Gastroesophageal sphincter (tissue), 4 donors: Measurements from ENCODE around the gene SPEG. TPM values are rescaled to one million over a fixed set of nuclear protein-coding genes. Genes with fewer than 3 reads are reported as not detected.

Experiments
- ATAC-seq: fragments of 150-250 bp; one replicate; pipeline ENCODE4 v1.9.1; 2016; ENCODE audit warnings: mild to moderate bottlenecking, moderate library complexity
- H3K27ac ChIP-seq, 4 donors: fragments of 200-600 bp; sonication (generic) in 3 of 4; 1 replicate in 3 of 4; 2 replicates in 1 of 4; pipeline ENCODE4 v1.5.1; 2016 to 2019
- H3K27me3 ChIP-seq: fragments of 200-600 bp; sonication (generic); one replicate; pipeline ENCODE4 v1.5.1; 2019
- H3K36me3 ChIP-seq, 2 donors: fragments of 200-600 bp; sonication (generic); one replicate each; pipeline ENCODE4 v1.5.1; 2019; ENCODE audit warnings: control low read depth in 1 of 2
- H3K4me1 ChIP-seq, 3 donors: fragments of 200-600 bp; sonication (generic); 1 replicate in 2 of 3; 2 replicates in 1 of 3; pipeline ENCODE4 v1.5.1; 2016 to 2019; ENCODE audit warnings: control low read depth in 2 of 3
- H3K4me3 ChIP-seq, 2 donors: fragments of 200-600 bp; sonication (generic); one replicate each; pipeline ENCODE4 v1.5.1; 2019; ENCODE audit warnings: mild to moderate bottlenecking in 1 of 2, moderate library complexity in 1 of 2
- H3K9me3 ChIP-seq, 3 donors: fragments of 200-600 bp; sonication (generic); one replicate each; pipeline ENCODE4 v1.5.1; 2017 to 2019; ENCODE audit warnings: control low read depth in 2 of 3
- EP300 ChIP-seq: sonication (generic); formaldehyde crosslinking; IDR thresholded peaks from one replicate; pipeline ENCODE4 v1.6.1; 2017; ENCODE audit warnings: antibody characterized with exemption, mild to moderate bottlenecking
- POLR2A ChIP-seq, 2 donors: fragments of 450-650 bp; IDR thresholded peaks; one replicate each; pipeline ENCODE4 v1.6.1; 2017; ENCODE audit warnings: antibody characterized with exemption in 2 of 2, mild to moderate bottlenecking in 2 of 2, moderate library complexity in 1 of 2
- POLR2AphosphoS5 ChIP-seq: sonication (generic); formaldehyde crosslinking; IDR thresholded peaks from one replicate; pipeline ENCODE4 v1.6.1; 2017; ENCODE audit warnings: antibody characterized with exemption
- WGBS, 2 donors: methylation state at CpG; one replicate each; pipeline ENCODE4 v1.1.5; 2018; ENCODE audit warnings: low coverage in 1 of 2; 5-methylcytosine and 5-hydroxymethylcytosine counted together
- total RNA-seq, 4 donors: library from RNA; depleted of rRNA; stranded (reverse); fragments of >200 nt; gene quantifications; one replicate each; pipeline ENCODE4 v1.1.0, GENCODE V29; 2016
- TF ChIP-seq, protein P1 (sequence below), 4 experiments: fragments of 200-600 bp in 2 of 4; fragments of 450-650 bp in 2 of 4; sonication (generic) in 1 of 4; IDR thresholded peaks; one replicate each; pipeline ENCODE4 v1.5.1; 2017 to 2019; ENCODE audit warnings: antibody characterized with exemption in 4 of 4, mild to moderate bottlenecking in 2 of 4, moderate library complexity in 2 of 4

Gene SPEG
- total RNA-seq, 4 donors from 2014 or later = 90.2 to 307 (median 214) TPM

DNA sequence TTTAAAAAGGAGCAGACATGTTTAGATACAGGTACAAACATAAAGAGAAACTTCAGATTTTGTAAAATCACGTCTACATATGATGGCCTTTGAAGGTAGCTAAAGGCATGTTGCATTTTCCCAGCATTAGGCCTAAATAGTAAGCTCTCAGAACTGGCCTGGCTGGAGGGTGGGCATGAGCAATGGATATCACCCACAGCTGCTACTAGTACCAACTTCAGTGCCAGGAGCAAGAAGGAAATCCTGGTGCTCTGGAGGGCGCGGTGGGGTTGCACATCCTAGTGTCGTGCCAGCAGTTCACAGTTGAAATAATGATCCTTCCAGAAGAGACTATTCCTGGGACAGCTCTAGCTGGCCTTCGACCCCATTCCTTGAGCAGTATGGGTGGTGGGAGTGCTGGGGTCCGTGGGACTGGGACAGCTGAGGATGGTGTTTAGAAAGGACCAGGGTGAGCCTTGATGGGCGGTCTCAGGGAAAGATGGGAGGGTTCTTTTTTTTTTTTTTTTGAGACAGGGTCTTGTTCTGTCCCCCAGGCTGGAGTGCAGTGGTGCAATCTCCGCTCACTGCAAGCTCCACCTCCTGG lies 11.6 kb upstream of the SPEG start:
- Histone ChIP-seq H3K4me3 (peak overlapping the region; percentile 63 to 77), H3K9me3 (no peaks in the 10 kb centered on the region), H3K4me1 (peaks cover 0 to 38% (median 2%) of the 10 kb centered on the region in 3 donors), H3K27ac (peak overlapping the region; percentile 87 to 97 (median 94)), H3K27me3 (peaks cover 21% of the 10 kb centered on the region), H3K36me3 (peaks cover 0 to 48% of the 10 kb centered on the region in 2 donors)
- ATAC-seq = no peak
- TF ChIP-seq, protein P1, sequence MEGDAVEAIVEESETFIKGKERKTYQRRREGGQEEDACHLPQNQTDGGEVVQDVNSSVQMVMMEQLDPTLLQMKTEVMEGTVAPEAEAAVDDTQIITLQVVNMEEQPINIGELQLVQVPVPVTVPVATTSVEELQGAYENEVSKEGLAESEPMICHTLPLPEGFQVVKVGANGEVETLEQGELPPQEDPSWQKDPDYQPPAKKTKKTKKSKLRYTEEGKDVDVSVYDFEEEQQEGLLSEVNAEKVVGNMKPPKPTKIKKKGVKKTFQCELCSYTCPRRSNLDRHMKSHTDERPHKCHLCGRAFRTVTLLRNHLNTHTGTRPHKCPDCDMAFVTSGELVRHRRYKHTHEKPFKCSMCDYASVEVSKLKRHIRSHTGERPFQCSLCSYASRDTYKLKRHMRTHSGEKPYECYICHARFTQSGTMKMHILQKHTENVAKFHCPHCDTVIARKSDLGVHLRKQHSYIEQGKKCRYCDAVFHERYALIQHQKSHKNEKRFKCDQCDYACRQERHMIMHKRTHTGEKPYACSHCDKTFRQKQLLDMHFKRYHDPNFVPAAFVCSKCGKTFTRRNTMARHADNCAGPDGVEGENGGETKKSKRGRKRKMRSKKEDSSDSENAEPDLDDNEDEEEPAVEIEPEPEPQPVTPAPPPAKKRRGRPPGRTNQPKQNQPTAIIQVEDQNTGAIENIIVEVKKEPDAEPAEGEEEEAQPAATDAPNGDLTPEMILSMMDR (IDR thresholded peaks at IDR 0.05) = no peak
- TF ChIP-seq POLR2A (IDR thresholded peaks at IDR 0.05) = peak; percentile 4 to 26
- peak; percentile 44 for TF ChIP-seq POLR2AphosphoS5
- WGBS, 2 donors = 39 to 62% methylated on average over 5 to 6 of the region's 8 CpGs

DNA sequence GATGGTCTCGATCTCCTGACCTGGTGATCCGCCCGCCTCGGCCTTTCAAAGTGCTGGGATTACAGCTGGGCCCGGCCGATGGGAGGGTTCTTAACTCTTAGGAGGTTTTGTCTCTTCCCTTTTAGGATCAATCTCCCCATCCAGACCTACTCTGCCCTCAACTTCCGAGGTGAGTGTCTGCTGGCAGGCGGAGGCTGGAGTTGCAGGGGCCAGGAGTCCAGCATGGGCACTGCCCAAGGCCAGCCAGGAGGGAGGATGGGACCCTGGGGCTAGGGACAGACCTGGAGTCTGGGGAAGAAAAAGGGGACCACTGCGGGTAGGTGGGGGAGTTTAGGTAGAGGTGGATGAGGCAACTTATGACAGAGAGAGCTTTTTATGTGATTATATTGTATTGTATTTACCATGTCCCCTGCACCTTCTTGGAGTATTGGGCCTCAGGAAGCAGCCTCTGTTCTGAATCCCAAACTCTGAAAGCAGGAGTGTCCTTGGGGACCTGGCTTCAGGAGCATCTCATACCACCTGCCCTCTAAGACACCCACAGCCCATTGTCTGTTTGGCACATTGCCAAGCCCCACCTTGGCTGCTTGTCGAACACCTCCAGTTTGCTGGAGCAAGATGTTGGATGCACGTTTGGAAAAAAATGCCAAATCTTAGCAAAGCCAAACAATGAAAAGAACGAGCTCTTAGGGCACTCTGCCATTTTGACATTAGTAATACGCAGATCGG lies 10.8 kb upstream of the SPEG start:
- Histone ChIP-seq H3K27ac (peak overlapping the region; percentile 87 to 97 (median 94)), H3K4me3 (peak overlapping the region; percentile 63 to 77), H3K4me1 (peaks cover 0 to 30% (median 2%) of the 10 kb centered on the region in 3 donors), H3K9me3 (no peaks in the 10 kb centered on the region), H3K36me3 (peaks cover 0 to 48% of the 10 kb centered on the region in 2 donors), H3K27me3 (peaks cover 14% of the 10 kb centered on the region)
- ATAC-seq = no peak
- TF ChIP-seq POLR2AphosphoS5 = peak; percentile 74
- TF ChIP-seq EP300 = no peak
- 0 to 32% methylated on average over 4 to 7 of the region's 14 CpGs for WGBS, 2 donors

DNA sequence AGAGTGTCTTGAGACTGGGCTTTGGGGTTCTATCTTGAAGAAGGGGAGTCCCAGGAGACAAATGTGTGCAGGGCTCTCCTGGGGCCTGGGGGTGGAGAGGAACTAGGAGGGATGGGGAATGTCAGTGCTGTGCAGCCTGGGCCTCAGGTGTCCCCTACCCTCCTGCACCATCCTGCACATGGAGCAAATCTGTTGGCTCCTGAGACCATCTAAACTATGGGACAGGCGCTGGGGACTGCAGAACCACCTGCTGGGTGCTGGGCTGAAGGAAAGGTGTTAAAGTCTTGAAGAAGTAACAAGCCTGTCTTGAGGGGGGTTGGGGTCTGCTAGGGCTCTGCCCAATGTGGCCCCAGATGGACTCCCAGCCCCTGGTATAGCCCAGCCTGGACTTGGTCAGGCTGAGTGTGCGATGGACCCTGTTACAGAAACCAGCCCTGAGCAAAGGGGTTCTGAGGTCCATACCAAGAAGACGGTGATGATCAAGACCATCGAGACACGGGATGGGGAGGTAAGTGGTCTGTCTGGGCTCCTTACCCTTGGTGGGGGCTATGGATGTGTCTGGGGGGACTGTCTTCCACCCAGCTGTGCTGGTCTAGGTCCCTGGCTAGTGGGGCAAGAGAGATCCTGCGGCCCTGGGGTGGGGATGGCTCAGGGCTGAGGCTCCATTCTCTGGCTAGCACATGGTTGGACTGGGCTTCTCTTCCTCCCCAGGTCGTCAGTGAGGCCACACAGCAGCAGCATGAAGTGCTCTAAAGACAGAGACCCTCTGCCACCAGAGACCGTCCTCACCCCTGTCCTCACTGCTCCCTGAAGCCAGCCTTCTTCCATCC lies 9.2 kb upstream of the SPEG start:
- peaks cover 0 to 42% of the 10 kb centered on the region in 2 donors for H3K36me3 ChIP-seq
- 70% methylated on average over 7 of the region's 8 CpGs; no CpG with 5 or more reads in 1 of the 2 donors for WGBS, 2 donors

DNA sequence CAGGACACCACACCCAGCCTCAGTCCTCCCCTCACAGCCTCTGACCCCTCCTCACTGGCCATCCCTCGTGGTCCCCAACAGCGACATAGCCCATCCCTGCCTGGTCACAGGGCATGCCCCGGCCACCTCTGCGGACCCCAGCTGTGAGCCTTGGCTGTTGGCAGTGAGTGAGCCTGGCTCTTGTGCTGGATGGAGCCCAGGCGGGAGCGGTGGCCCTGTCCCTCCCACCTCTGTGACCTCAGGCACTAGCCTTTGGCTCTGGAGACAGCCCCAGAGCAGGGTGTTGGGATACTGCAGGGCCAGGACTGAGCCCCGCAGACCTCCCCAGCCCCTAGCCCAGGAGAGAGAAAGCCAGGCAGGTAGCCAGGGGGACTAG lies 8.6 kb upstream of the SPEG start:
- Histone ChIP-seq H3K9me3 (no peaks in the 10 kb centered on the region), H3K27ac (peak overlapping the region; percentile 87 to 97 (median 94)), H3K4me1 (peaks cover 0 to 42% (median 5%) of the 10 kb centered on the region in 3 donors), H3K36me3 (peaks cover 0 to 35% of the 10 kb centered on the region in 2 donors), H3K4me3 (peak overlapping the region in 1 of 2 donors; percentile 63), H3K27me3 (no peaks in the 10 kb centered on the region)
- ATAC-seq = no peak
- WGBS, 2 donors = 58 to 65% methylated on average over 2 of the region's 7 CpGs
- TF ChIP-seq POLR2A (IDR thresholded peaks at IDR 0.05) = peak in 1 of 2 donors; percentile 22
- TF ChIP-seq POLR2AphosphoS5 = peak; percentile 71
- TF ChIP-seq EP300 = no peak

More for the DNA sequence above, 9.2 kb upstream of the SPEG start:
- Histone ChIP-seq H3K27me3 (no peaks in the 10 kb centered on the region), H3K4me1 (peaks cover 0 to 36% (median 3%) of the 10 kb centered on the region in 3 donors), H3K4me3 (peak overlapping the region in 1 of 2 donors; percentile 63), H3K9me3 (no peaks in the 10 kb centered on the region), H3K27ac (peak overlapping the region; percentile 87 to 97 (median 94))
- TF ChIP-seq EP300 = no peak
- peak; percentile 14 for TF ChIP-seq POLR2AphosphoS5
- TF ChIP-seq, protein P1 (IDR thresholded peaks at IDR 0.05) = no peak
- TF ChIP-seq POLR2A (IDR thresholded peaks at IDR 0.05) = no peak
- no peak for ATAC-seq

DNA sequence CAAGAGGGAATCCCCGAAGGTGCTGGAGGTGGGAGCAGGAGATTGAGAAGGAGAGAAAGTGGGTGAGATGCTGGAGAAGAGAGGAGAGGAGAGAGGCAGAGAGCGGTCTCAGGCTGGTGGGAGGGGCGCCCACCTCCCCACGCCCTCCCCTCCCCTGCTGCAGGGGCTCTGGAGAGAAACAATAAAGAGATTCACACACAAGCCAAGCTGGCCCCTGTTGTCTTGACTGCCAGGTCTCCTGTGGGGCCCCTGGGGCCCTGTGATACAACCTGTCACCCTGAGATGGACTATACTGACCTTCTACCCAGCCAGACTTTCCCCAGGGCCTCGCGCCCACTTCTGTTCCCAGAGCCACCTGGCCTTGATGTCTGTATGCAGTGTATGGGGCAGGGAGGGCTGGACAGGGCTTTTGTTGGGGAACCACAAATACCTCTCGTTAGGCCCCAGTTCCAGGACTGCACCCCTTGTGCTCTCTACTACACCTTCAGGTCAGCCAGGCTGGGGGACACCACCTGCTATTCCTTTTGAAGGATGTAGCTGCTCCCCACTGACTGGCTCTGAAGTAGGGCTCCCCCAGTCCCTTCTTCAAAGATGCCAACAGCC lies 8.0 kb upstream of the SPEG start:
- TF ChIP-seq, protein P1 (IDR thresholded peaks at IDR 0.05) = no peak
- peak; percentile 52 for TF ChIP-seq POLR2AphosphoS5
- H3K4me1 ChIP-seq = peaks cover 0 to 48% (median 5%) of the 10 kb centered on the region in 3 donors
- H3K9me3 ChIP-seq = no peaks in the 10 kb centered on the region
- WGBS, 2 donors = 62 to 67% methylated on average over 1 to 7 of the region's 7 CpGs
- peaks cover 0 to 30% of the 10 kb centered on the region in 2 donors for H3K36me3 ChIP-seq
- H3K4me3 ChIP-seq = no peak overlapping the region
- peak; percentile 2 for ATAC-seq
- H3K27me3 ChIP-seq = no peaks in the 10 kb centered on the region
- peak overlapping the region; percentile 87 to 97 (median 94) for H3K27ac ChIP-seq
